Suprapubic skin (tissue), 4 donors: Measurements from ENCODE around the gene MIS18BP1. TPM values are rescaled to one million over a fixed set of nuclear protein-coding genes. Genes with fewer than 3 reads are reported as not detected.

Experiments used
- DNase-seq, 2 donors: peaks; one replicate each; pipeline ENCODE4 v3.0.0-alpha.2; 2019; ENCODE audit warnings: low spot score in 2 of 2
- H3K27ac ChIP-seq: fragments of 200-600 bp; sonication (generic); one replicate; pipeline ENCODE4 v1.5.1; 2019
- H3K27me3 ChIP-seq: fragments of 200-600 bp; sonication (generic); one replicate; pipeline ENCODE4 v1.5.1; 2019
- H3K36me3 ChIP-seq: fragments of 200-600 bp; sonication (generic); one replicate; pipeline ENCODE4 v1.5.1; 2019
- H3K4me1 ChIP-seq: fragments of 200-600 bp; sonication (generic); one replicate; pipeline ENCODE4 v1.5.1; 2019
- H3K4me3 ChIP-seq: fragments of 200-600 bp; sonication (generic); one replicate; pipeline ENCODE4 v1.5.1; 2019; ENCODE audit warnings: mild to moderate bottlenecking
- H3K9me3 ChIP-seq: fragments of 200-600 bp; sonication (generic); one replicate; pipeline ENCODE4 v1.5.1; 2019
- CTCF ChIP-seq, 2 donors: fragments of 200-600 bp in 1 of 2; fragments of 450-650 bp in 1 of 2; sonication (generic) in 1 of 2; IDR thresholded peaks; one replicate each; pipeline ENCODE4 v1.5.1; 2016 to 2019; ENCODE audit warnings: antibody characterized with exemption in 2 of 2, mild to moderate bottlenecking in 1 of 2, moderate library complexity in 1 of 2
- EP300 ChIP-seq: sonication (generic); formaldehyde crosslinking; IDR thresholded peaks from one replicate; pipeline ENCODE4 v1.6.1; 2017; ENCODE audit warnings: antibody characterized with exemption
- POLR2A ChIP-seq, 2 donors: fragments of 450-650 bp; IDR thresholded peaks; one replicate each; pipeline ENCODE4 v1.6.1; 2017; ENCODE audit warnings: antibody characterized with exemption in 2 of 2, mild to moderate bottlenecking in 2 of 2, moderate library complexity in 2 of 2
- POLR2AphosphoS5 ChIP-seq, 3 donors: sonication (generic); formaldehyde crosslinking; IDR thresholded peaks; one replicate each; pipeline ENCODE4 v1.6.1; 2017; ENCODE audit warnings: antibody characterized with exemption in 3 of 3
- total RNA-seq, 4 donors: library from RNA; depleted of rRNA; stranded (reverse); fragments of >200 nt; gene quantifications; one replicate each; pipeline ENCODE4 v1.1.0, GENCODE V29; 2016

Gene MIS18BP1
- total RNA-seq, 4 donors from 2014 or later = 23.7 to 28.6 (median 27.2) TPM

GRCh38 chr14:45156067-45156466, 96.9 kb downstream of the MIS18BP1 start:
- Histone ChIP-seq H3K36me3 (no peaks in the 10 kb centered on the region), H3K27me3 (no peaks in the 10 kb centered on the region), H3K27ac (no peak overlapping the region), H3K9me3 (no peaks in the 10 kb centered on the region), H3K4me1 (no peaks in the 10 kb centered on the region), H3K4me3 (no peak overlapping the region)
- no peak for DNase-seq
- TF ChIP-seq POLR2A (IDR thresholded peaks at IDR 0.05) (no peak), POLR2AphosphoS5 (IDR thresholded peaks at IDR 0.05) (no peak), CTCF (IDR thresholded peaks at IDR 0.05) (no peak), EP300 (no peak)

Other genes with a start within 250 kb of the MIS18BP1 start
- gene PRPF39, start 169.1 kb downstream of the MIS18BP1 start, total RNA-seq = 10 to 100 TPM; 37.4 to 99.4 (median 40.6) TPM
- 10 to 100 TPM; 19.4 to 47.1 (median 22.0) TPM for gene FKBP3, start 118.7 kb downstream of the MIS18BP1 start, total RNA-seq
- gene FANCM, start 117.3 kb downstream of the MIS18BP1 start, total RNA-seq = 10 to 100 TPM in 1 of 4 donors, 1 to 10 TPM in 3; 2.6 to 10.1 (median 6.4) TPM